ENCODE measurements around the gene MED15.

DNA sequence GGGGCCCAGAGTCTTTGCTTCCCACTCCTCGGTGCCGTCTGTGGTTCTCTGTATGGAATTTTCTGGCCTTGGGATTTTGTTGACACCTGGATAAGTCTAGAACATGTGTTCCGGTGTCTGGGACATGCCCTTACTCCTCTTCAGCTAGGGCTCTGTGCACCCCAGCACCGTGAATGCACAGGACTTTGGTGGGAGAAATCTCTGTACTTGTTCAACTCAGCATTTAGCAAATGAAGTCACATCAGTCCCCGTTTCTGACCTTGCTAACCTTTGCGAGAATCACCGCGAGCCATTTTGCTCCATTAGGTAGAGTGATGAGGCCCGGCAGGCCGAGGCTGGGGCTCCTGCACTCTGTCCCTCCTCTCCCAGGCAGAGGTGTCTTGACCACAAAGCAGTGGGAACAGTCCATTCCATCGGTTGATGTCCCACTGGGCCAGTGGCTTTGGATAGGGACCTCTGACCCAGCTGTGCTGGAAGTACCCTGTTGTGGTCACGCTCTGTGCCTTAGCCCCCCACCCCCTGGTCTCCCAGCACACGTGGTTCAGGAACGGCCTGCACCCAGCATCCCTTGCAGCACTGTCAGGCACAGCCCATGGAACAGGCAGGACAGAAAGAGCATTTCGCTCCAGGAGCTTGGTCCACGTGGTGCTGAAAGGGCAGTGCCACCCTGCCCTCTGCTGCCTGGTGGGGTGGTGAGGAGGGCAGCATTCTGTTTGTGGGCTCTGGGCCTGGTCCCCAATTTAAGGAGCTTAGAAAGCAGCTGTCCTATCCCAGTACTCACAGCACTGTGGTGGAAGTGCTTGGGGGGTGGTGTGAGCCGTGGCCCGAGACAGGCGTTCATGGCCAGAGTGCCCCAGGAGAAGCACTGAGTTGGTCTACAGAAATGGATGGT is 73.4 kb downstream of the MED15 start:
- TF ChIP-seq POLR2AphosphoS5 (IDR thresholded peaks at IDR 0.05; ENCODE audit: borderline replicate concordance, low read depth, low read length) (no peak), EZH2 (IDR thresholded peaks at IDR 0.05) (no peak)

Measured in SK-N-MC (cell line).